Upper lobe of right lung (tissue), 1 donor: ENCODE measurements around the gene SFT2D1. TPM values are rescaled to one million over a fixed set of nuclear protein-coding genes. Genes with fewer than 3 reads are reported as not detected.
"Not testable (repeated sequence)": the region's sequence is repeated elsewhere in the genome, so short reads cannot be mapped to it uniquely, and the experiment has no call there.

Source experiments
- ATAC-seq: fragments of 200-7000 bp; cut with Tn5 transposase; one replicate; pipeline ENCODE4 v1.9.1; 2020; ENCODE audit warnings: mild to moderate bottlenecking, moderate library complexity
- DNase-seq: peaks from one replicate; pipeline ENCODE4 v3.0.0-alpha.2; 2020
- H3K27ac ChIP-seq: fragments of 200-600 bp; one replicate; pipeline ENCODE4 v1.8.0; 2022
- H3K27me3 ChIP-seq: fragments of 200-600 bp; one replicate; pipeline ENCODE4 v1.8.0; 2022; ENCODE audit warnings: mild to moderate bottlenecking
- H3K36me3 ChIP-seq: fragments of 200-600 bp; one replicate; pipeline ENCODE4 v1.8.0; 2022
- H3K4me1 ChIP-seq: fragments of 200-600 bp; one replicate; pipeline ENCODE4 v1.8.0; 2022
- H3K4me3 ChIP-seq: fragments of 200-600 bp; one replicate; pipeline ENCODE4 v1.8.0; 2022; ENCODE audit warnings: mild to moderate bottlenecking
- H3K9me3 ChIP-seq: fragments of 200-600 bp; one replicate; pipeline ENCODE4 v1.8.0; 2022
- CTCF ChIP-seq: fragments of 200-600 bp; IDR thresholded peaks from one replicate; pipeline ENCODE4 v1.8.0; 2022; ENCODE audit warnings: antibody characterized with exemption
- intact Hi-C: fragments of 100-400 bp; cut with DNase I; formaldehyde crosslinking; loops from one replicate; pipeline ENCODE4 v1.11.0; 2022
- total RNA-seq: library from RNA; stranded (reverse); fragmentation: NEBNext Ultra II Directional; extraction: Animal tissue kit (Norgen Biotek cat#: 25700); gene quantifications from one replicate; pipeline ENCODE4 v1.2.1, GENCODE V29; 2021
- donor health status: DM: no; HTN: yes; CAD: no; lungs with severe emphysema.

Gene SFT2D1
- total RNA-seq, 1 donor from 2014 or later: 49.7 TPM

DNA sequence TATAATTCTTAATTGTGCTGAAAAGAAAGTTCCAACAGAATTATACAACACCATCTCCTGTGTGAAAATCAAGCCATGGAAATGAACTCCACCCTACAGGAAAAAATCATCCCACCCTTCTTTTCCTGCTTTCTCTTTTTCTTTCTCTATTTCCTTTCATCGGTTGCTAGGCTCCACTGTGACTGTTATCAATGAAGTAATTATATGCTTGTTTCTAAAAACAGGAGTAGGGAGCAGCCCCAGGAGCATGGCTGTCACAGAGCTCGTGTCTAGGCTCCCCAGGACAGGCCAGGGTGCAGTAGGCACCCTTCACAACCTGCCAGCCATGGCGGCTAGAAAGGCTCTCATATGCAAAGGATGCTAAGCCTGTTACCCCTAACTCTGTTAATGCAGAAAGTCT, 27.4 kb upstream of the SFT2D1 start:
- Histone ChIP-seq H3K36me3 (peaks cover 23% of the 10 kb centered on the region), H3K4me3 (no peak overlapping the region), H3K9me3 (no peaks in the 10 kb centered on the region), H3K27ac (no peak overlapping the region), H3K4me1 (no peaks in the 10 kb centered on the region), H3K27me3 (no peaks in the 10 kb centered on the region)
- DNase-seq (no peak), ATAC-seq (no peak)
- TF ChIP-seq CTCF: no peak
- intact Hi-C loops: no loop called here

GRCh38 chr6:166366921-166367320, 24.6 kb upstream of the SFT2D1 start:
- ATAC-seq (no peak), DNase-seq (no peak)
- Histone ChIP-seq H3K27me3 (no peaks in the 10 kb centered on the region), H3K9me3 (no peaks in the 10 kb centered on the region), H3K36me3 (peaks cover 43% of the 10 kb centered on the region), H3K27ac (no peak overlapping the region), H3K4me3 (no peak overlapping the region), H3K4me1 (no peaks in the 10 kb centered on the region)
- intact Hi-C loops: no loop called here
- TF ChIP-seq CTCF: no peak

DNA sequence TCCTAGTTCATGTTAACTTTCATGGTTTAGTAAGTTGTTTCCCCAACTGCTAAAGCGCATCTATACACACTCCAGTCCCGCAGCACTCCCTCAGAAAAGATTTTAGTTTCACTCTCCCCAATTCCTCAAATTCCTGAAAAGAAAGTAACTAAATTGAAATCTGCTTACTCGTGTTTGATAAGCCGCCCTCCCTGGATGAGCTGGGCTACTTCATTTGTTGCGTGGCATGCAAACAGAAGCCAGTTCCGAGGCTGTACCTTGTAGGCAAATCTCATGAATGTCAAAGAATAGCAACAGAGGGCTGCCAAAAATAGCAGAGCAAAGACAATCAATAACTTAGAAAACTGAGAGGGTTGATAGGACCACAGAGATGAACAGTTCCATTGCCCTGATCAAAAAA, 23.5 kb upstream of the SFT2D1 start:
- Histone ChIP-seq H3K4me3 (no peak overlapping the region), H3K27me3 (no peaks in the 10 kb centered on the region), H3K36me3 (peaks cover 43% of the 10 kb centered on the region), H3K4me1 (no peaks in the 10 kb centered on the region), H3K9me3 (no peaks in the 10 kb centered on the region), H3K27ac (no peak overlapping the region)
- intact Hi-C loops: no loop called here
- TF ChIP-seq CTCF: no peak
- ATAC-seq (no peak), DNase-seq (no peak)

DNA sequence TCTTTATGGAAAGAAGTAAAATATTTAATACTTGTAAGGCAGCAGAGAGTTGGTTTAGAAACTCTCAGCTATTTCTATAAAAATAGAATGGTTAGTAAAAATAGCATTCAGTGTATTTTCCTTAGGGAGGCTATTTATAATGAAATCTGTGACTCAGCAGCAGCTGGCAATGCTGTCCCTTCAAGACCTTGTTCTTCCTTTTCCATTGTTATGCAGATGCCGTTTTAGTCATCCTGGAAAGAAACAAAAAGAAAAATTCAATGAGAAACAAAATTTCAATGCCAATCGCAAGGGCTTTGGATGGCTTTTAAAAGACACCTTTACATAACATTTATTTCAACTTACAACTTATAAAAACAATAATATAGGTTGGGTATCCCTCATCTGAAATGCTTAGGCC, 22.9 kb upstream of the SFT2D1 start:
- no peak overlapping the region for H3K4me3 ChIP-seq
- no peak for TF ChIP-seq CTCF
- no peaks in the 10 kb centered on the region for H3K27me3 ChIP-seq
- H3K4me1 ChIP-seq: no peaks in the 10 kb centered on the region
- ATAC-seq (no peak), DNase-seq (no peak)
- peaks cover 43% of the 10 kb centered on the region for H3K36me3 ChIP-seq
- no peak overlapping the region for H3K27ac ChIP-seq
- intact Hi-C loops: no loop called here
- no peaks in the 10 kb centered on the region for H3K9me3 ChIP-seq

DNA sequence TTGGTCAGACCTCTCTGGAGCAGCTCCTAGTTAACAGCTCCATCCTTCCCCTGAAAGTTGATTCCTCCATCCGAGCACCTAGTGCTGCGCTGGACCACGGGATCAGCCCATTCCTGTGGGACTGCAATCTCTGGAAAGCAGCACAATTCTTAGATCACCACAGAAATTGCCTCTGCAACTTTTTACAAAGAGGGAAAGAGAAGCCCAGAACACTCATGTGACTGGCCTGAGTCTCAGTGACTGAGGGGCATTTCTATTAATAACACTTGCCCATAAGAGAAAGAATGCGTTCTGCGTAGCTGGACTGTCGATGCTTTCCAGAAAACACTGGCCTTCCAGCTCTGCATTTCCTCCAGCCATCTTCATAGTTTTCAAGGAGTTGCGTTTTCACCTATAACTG, 22.1 kb upstream of the SFT2D1 start:
- intact Hi-C loops: no loop called here
- Histone ChIP-seq H3K27ac (no peak overlapping the region), H3K9me3 (no peaks in the 10 kb centered on the region), H3K4me1 (no peaks in the 10 kb centered on the region), H3K4me3 (no peak overlapping the region), H3K27me3 (no peaks in the 10 kb centered on the region), H3K36me3 (peaks cover 43% of the 10 kb centered on the region)
- no peak for TF ChIP-seq CTCF
- no peak for DNase-seq
- no peak for ATAC-seq

DNA sequence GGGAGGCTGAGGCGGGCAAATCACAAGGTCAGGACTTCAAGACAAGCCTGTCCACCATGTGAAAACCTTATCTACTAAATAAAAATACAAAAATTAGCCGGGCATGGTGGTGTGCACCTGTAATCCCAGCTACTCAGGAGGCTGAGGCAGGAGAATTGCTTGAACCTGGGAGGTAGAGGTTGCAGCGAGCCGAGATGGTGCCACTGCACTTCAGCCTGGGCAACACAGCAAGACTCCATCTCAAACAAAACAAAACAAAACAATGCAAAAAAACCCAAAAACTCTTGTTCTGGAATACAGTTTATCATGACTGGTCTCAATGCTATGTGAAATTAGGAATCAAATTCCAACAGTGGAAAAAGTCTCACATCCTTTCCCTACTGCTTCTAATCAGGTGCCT, 20.1 kb upstream of the SFT2D1 start:
- H3K27ac ChIP-seq, H3K9me3 ChIP-seq, H3K4me3 ChIP-seq, intact Hi-C loops, DNase-seq, ATAC-seq, H3K4me1 ChIP-seq, H3K27me3 ChIP-seq: not testable (repeated sequence)
- H3K36me3 ChIP-seq: peaks cover 43% of the 10 kb centered on the region
